CD14-positive monocyte (primary cell): ENCODE data around the gene FDXACB1. TPM values are rescaled to one million over a fixed set of nuclear protein-coding genes. Genes with fewer than 3 reads are reported as not detected.

Source experiments
- DNase-seq, 3 donors: peaks; one replicate each; pipeline ENCODE4 v3.0.0-alpha.2; 2011 to 2022
- H2AFZ ChIP-seq: 2 replicates; pipeline ENCODE4 v1.6.0; 2012; ENCODE audit warnings: mild to moderate bottlenecking, low read depth, low read length, inconsistent platforms; ENCODE audit not compliant: insufficient read depth, poor library complexity, severe bottlenecking
- H3K27ac ChIP-seq, 2 donors: 1 replicate in 1 of 2; 2 replicates in 1 of 2; pipeline ENCODE4 v1.5.1; 2012 to 2013; ENCODE audit warnings: low read length in 2 of 2, control low read depth in 1 of 2, inconsistent platforms in 1 of 2, low read depth in 1 of 2, mild to moderate bottlenecking in 1 of 2
- H3K27me3 ChIP-seq, 2 donors: one replicate each; pipeline versions ENCODE4 v1.6.0 to v1.6.1; 2011 to 2013; ENCODE audit warnings: low read length in 2 of 2; ENCODE audit not compliant: control insufficient read depth in 2 of 2, insufficient read depth in 2 of 2
- H3K36me3 ChIP-seq, 2 donors: replicated peaks in 1 of 2; 1 replicate in 1 of 2; 2 replicates in 1 of 2; pipeline versions ENCODE4 v1.5.1 to v1.6.1; 2012 to 2013; ENCODE audit warnings: low read length in 2 of 2, control low read depth in 1 of 2, inconsistent platforms in 1 of 2, mild to moderate bottlenecking in 1 of 2; ENCODE audit not compliant: insufficient read depth in 2 of 2, control insufficient read depth in 1 of 2
- H3K4me1 ChIP-seq, 2 donors: 1 replicate in 1 of 2; 2 replicates in 1 of 2; pipeline versions ENCODE4 v1.5.1 to v1.6.1; 2012 to 2013; ENCODE audit warnings: low read length in 2 of 2, control low read depth in 1 of 2, inconsistent platforms in 1 of 2, mild to moderate bottlenecking in 1 of 2, moderate library complexity in 1 of 2; ENCODE audit not compliant: insufficient read depth in 2 of 2, control insufficient read depth in 1 of 2
- H3K4me2 ChIP-seq: replicated peaks from 2 replicates; pipeline ENCODE3; 2012; ENCODE audit warnings: low read length, moderate library complexity, mild to moderate bottlenecking; ENCODE audit not compliant: poor library complexity, severe bottlenecking; ENCODE audit errors: extremely low read depth
- H3K4me3 ChIP-seq, 3 experiments: fragments of 200-600 bp in 1 of 3; sonication (generic) in 1 of 3; replicated peaks in 1 of 3; 1 replicate in 2 of 3; 2 replicates in 1 of 3; pipeline ENCODE4 v1.5.1; 2011 to 2013; ENCODE audit warnings: low read length in 3 of 3, mild to moderate bottlenecking in 3 of 3, control low read depth in 2 of 3, low read depth in 2 of 3, inconsistent platforms in 1 of 3, moderate library complexity in 1 of 3
- H3K79me2 ChIP-seq: 2 replicates; pipeline ENCODE4 v1.6.0; 2012; ENCODE audit warnings: mild to moderate bottlenecking, control low read depth, inconsistent platforms, low read length, moderate library complexity; ENCODE audit not compliant: insufficient read depth
- H3K9ac ChIP-seq: 2 replicates; pipeline ENCODE4 v1.6.0; 2017; ENCODE audit warnings: low read length, mild to moderate bottlenecking; ENCODE audit not compliant: insufficient read depth, poor library complexity, severe bottlenecking
- H3K9me3 ChIP-seq, 2 donors: replicated peaks in 1 of 2; 1 replicate in 1 of 2; 2 replicates in 1 of 2; pipeline versions ENCODE4 v1.5.1 to v1.6.1; 2012 to 2013; ENCODE audit warnings: low read length in 2 of 2, control low read depth in 1 of 2; ENCODE audit not compliant: control insufficient read depth in 1 of 2, insufficient read depth in 1 of 2
- H4K20me1 ChIP-seq: 2 replicates; pipeline ENCODE4 v1.6.0; 2012; ENCODE audit warnings: mild to moderate bottlenecking, low read length, control low read depth, moderate library complexity; ENCODE audit not compliant: insufficient read depth
- H3K27ac Mint-ChIP-seq, 7 donors: one replicate each; pipeline ENCODE4 v1.8.0; 2020; ENCODE audit warnings: mild to moderate bottlenecking in 7 of 7, mixed read lengths in 7 of 7, moderate library complexity in 6 of 7, inconsistent platforms in 2 of 7
- H3K27me3 Mint-ChIP-seq, 3 donors: one replicate each; pipeline ENCODE4 v1.8.0; 2021 to 2022; ENCODE audit warnings: low read depth in 3 of 3, mild to moderate bottlenecking in 3 of 3, mixed read lengths in 3 of 3, moderate library complexity in 3 of 3, inconsistent platforms in 1 of 3
- H3K36me3 Mint-ChIP-seq, 2 donors: one replicate each; pipeline ENCODE4 v1.8.0; 2020; ENCODE audit warnings: mixed read lengths in 2 of 2, inconsistent platforms in 1 of 2, mild to moderate bottlenecking in 1 of 2
- H3K4me1 Mint-ChIP-seq: one replicate; pipeline ENCODE4 v1.8.0; 2020; ENCODE audit warnings: mild to moderate bottlenecking, mixed read lengths
- H3K4me3 Mint-ChIP-seq, 2 donors: one replicate each; pipeline ENCODE4 v1.8.0; 2020; ENCODE audit warnings: mild to moderate bottlenecking in 2 of 2, mixed read lengths in 2 of 2, moderate library complexity in 1 of 2
- H3K9me3 Mint-ChIP-seq, 7 donors: one replicate each; pipeline ENCODE4 v1.8.0; 2020 to 2022; ENCODE audit warnings: mixed read lengths in 7 of 7, mild to moderate bottlenecking in 6 of 7, moderate library complexity in 6 of 7, inconsistent platforms in 2 of 7
- WGBS: methylation state at CpG from one replicate; pipeline ENCODE4 v1.1.5; 2013; ENCODE audit warnings: missing lambda C conversion rate; ENCODE audit not compliant: insufficient coverage; 5-methylcytosine and 5-hydroxymethylcytosine counted together
- intact Hi-C, 2 donors: fragments of 100-400 bp; cut with micrococcal nuclease; formaldehyde crosslinking; loops; one replicate each; pipeline versions ENCODE4 v1.15.0 to v1.15.1; 2023
- polyA plus RNA-seq, 3 donors: library from polyadenylated mRNA; depleted of rRNA in 1 of 3; unstranded in 2 of 3; stranded (reverse) in 1 of 3; fragments of 300-500 nt in 2 of 3; fragments of >200 nt in 1 of 3; fragmentation: Illumina TruSeq in 2 of 3; gene quantifications; 1 replicate in 2 of 3; 2 replicates in 1 of 3; pipeline ENCODE4 v1.2.3, GENCODE V29; 2012 to 2021
- TF ChIP-seq, protein P1 (sequence below): fragments of 200-600 bp; IDR thresholded peaks from one replicate; pipeline ENCODE4 v1.8.0; 2022; ENCODE audit warnings: antibody characterized with exemption, mild to moderate bottlenecking

Gene FDXACB1
- polyA plus RNA-seq, 3 donors, result 1.9 to 2.3 (median 2.0) TPM

DNA sequence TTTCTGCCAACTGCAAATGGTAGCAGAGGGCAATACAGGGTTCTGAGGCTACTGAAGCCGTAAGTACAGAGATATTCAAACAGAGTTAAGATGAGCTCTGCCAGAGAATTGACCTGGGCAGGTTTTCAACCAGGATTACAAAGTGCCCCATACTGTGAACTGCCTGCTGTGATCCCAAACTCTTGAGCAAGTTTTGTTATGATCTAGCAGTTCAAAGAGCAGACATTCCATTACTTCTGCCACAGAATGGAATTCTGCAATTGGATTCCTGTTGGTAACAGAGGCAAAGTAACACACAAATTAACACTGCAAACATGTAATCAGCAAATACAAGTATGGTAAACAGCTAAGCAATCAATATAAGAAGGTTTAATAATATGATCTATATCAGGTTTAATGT lies 38.8 kb downstream of the FDXACB1 start:
- Histone ChIP-seq H3K27me3 (no peaks in the 10 kb centered on the region), H3K36me3 (peaks cover 25 to 30% of the 10 kb centered on the region in 2 donors), H2AFZ (no peak overlapping the region), H3K9ac (no peak overlapping the region), H3K4me3 (no peak overlapping the region), H3K9me3 (no peaks in the 10 kb centered on the region), H3K27ac (no peak overlapping the region), H3K4me2 (no peak overlapping the region), H4K20me1 (no peaks in the 10 kb centered on the region), H3K4me1 (peaks cover 19 to 26% of the 10 kb centered on the region in 2 donors), H3K79me2 (no peaks in the 10 kb centered on the region)
- intact Hi-C loops, result loop anchor here (5.0 to 10.0 kb wide), 5 partner anchors 65 to 275 kb away; partner anchors contain the start of genes PPP2R1B (in 1 of the 2) and SIK2 (in 1 of the 2)
- Mint-ChIP-seq H3K4me1 (peaks cover 24% of the 10 kb centered on the region), H3K9me3 (no peaks in the 10 kb centered on the region), H3K36me3 (peaks cover 23 to 26% of the 10 kb centered on the region in 2 donors), H3K4me3 (no peak overlapping the region), H3K27ac (no peak overlapping the region), H3K27me3 (peaks cover 0 to 2% (median 0%) of the 10 kb centered on the region in 3 donors)
- 100% methylated on average over 1 of the region's 1 CpG for WGBS
- DNase-seq, result no peak
- TF ChIP-seq, protein P1, sequence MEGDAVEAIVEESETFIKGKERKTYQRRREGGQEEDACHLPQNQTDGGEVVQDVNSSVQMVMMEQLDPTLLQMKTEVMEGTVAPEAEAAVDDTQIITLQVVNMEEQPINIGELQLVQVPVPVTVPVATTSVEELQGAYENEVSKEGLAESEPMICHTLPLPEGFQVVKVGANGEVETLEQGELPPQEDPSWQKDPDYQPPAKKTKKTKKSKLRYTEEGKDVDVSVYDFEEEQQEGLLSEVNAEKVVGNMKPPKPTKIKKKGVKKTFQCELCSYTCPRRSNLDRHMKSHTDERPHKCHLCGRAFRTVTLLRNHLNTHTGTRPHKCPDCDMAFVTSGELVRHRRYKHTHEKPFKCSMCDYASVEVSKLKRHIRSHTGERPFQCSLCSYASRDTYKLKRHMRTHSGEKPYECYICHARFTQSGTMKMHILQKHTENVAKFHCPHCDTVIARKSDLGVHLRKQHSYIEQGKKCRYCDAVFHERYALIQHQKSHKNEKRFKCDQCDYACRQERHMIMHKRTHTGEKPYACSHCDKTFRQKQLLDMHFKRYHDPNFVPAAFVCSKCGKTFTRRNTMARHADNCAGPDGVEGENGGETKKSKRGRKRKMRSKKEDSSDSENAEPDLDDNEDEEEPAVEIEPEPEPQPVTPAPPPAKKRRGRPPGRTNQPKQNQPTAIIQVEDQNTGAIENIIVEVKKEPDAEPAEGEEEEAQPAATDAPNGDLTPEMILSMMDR, result no peak

DNA sequence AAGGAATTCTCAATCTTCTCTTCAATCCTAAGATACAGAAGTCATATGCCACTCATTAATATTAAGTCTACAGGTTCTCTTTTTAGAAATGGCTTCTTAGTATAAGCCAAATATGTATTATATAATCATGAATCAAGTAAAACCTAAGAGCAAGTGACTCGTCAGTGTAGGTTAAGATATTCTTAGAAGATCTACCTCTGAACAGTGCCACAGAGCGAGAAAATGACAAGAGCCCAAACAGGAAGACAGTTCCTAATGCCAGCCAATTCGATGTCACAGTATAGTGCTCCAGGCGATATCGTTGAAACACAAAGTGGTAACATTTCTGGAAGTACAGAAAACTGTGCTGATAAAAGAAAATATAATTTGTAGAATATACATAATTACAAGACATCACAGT lies 40.9 kb downstream of the FDXACB1 start:
- Mint-ChIP-seq H3K27me3 (no peaks in the 10 kb centered on the region), H3K4me1 (peaks cover 4% of the 10 kb centered on the region), H3K4me3 (no peak overlapping the region), H3K36me3 (peaks cover 36 to 43% of the 10 kb centered on the region in 2 donors), H3K27ac (no peak overlapping the region), H3K9me3 (no peaks in the 10 kb centered on the region)
- Histone ChIP-seq H2AFZ (no peak overlapping the region), H3K4me3 (no peak overlapping the region), H3K36me3 (peaks cover 25 to 51% of the 10 kb centered on the region in 2 donors), H3K9ac (no peak overlapping the region), H3K27me3 (no peaks in the 10 kb centered on the region), H3K79me2 (no peaks in the 10 kb centered on the region), H3K4me2 (no peak overlapping the region), H4K20me1 (no peaks in the 10 kb centered on the region), H3K4me1 (peaks cover 0 to 5% of the 10 kb centered on the region in 2 donors), H3K27ac (no peak overlapping the region), H3K9me3 (no peaks in the 10 kb centered on the region)
- intact Hi-C loops, result no loop called here
- TF ChIP-seq, protein P1, result no peak
- 86% methylated on average over 2 of the region's 5 CpGs for WGBS
- DNase-seq, result no peak
